Effector memory CD4-positive, alpha-beta T cell (primary cell): ENCODE results near the gene CLASRP.
"Not testable (repeated sequence)": the region's sequence is repeated elsewhere in the genome, so short reads cannot be mapped to it uniquely, and the experiment has no call there.

Source experiments
- DNase-seq, 3 donors: peaks; one replicate each; pipeline ENCODE4 v3.0.0-alpha.2; 2020
- H3K27ac ChIP-seq: 2 replicates; pipeline ENCODE4 v1.7.0; 2013; ENCODE audit warnings: mild to moderate bottlenecking, low read length, moderate library complexity; ENCODE audit not compliant: insufficient read depth, poor library complexity, severe bottlenecking
- H3K27me3 ChIP-seq: replicated peaks from 2 replicates; pipeline ENCODE4 v1.7.0; 2013; ENCODE audit warnings: mild to moderate bottlenecking, low read length; ENCODE audit not compliant: insufficient read depth, control insufficient read depth, poor library complexity, severe bottlenecking
- H3K36me3 ChIP-seq: 2 replicates; pipeline ENCODE4 v1.7.0; 2013; ENCODE audit warnings: mild to moderate bottlenecking, low read length, moderate library complexity; ENCODE audit not compliant: control insufficient read depth, insufficient read depth
- H3K4me1 ChIP-seq: 2 replicates; pipeline ENCODE4 v1.7.0; 2013; ENCODE audit warnings: low read length, mild to moderate bottlenecking; ENCODE audit not compliant: control insufficient read depth, insufficient read depth, poor library complexity, severe bottlenecking
- H3K4me3 ChIP-seq: 2 replicates; pipeline ENCODE4 v1.7.0; 2013; ENCODE audit warnings: low read length, low read depth, mild to moderate bottlenecking; ENCODE audit not compliant: insufficient read depth, poor library complexity, severe bottlenecking
- H3K9me3 ChIP-seq: 2 replicates; pipeline ENCODE4 v1.7.0; 2013; ENCODE audit warnings: mild to moderate bottlenecking, low read length, moderate library complexity; ENCODE audit not compliant: control insufficient read depth

CLASRP gene

GRCh38 chr19:45114116-45114515, 75.3 kb downstream of the CLASRP start:
- H3K27ac ChIP-seq: no peak overlapping the region
- H3K4me3 ChIP-seq: no peak overlapping the region
- H3K4me1 ChIP-seq: peaks cover 16% of the 10 kb centered on the region
- H3K27me3 ChIP-seq: no peaks in the 10 kb centered on the region
- H3K36me3 ChIP-seq: no peaks in the 10 kb centered on the region
- no peak for DNase-seq
- no peaks in the 10 kb centered on the region for H3K9me3 ChIP-seq

- no peaks in the 10 kb centered on the region for H3K27me3 ChIP-seq
- no peak overlapping the region for H3K27ac ChIP-seq
- no peak overlapping the region for H3K4me3 ChIP-seq
- H3K4me1 ChIP-seq: peaks cover 16% of the 10 kb centered on the region
- H3K36me3 ChIP-seq: no peaks in the 10 kb centered on the region
- no peak for DNase-seq
- no peaks in the 10 kb centered on the region for H3K9me3 ChIP-seq
Measured at GRCh38 chr19:45115809-45116615, 77.2 kb downstream of the CLASRP start.

- Histone ChIP-seq H3K9me3 (no peaks in the 10 kb centered on the region), H3K4me3 (peak overlapping the region; percentile 9), H3K27ac (no peak overlapping the region), H3K36me3 (no peaks in the 10 kb centered on the region), H3K4me1 (peaks cover 16% of the 10 kb centered on the region), H3K27me3 (no peaks in the 10 kb centered on the region)
- no peak for DNase-seq
Measured at GRCh38 chr19:45117167-45117594, 78.3 kb downstream of the CLASRP start.

- no peak for DNase-seq
- H3K4me3 ChIP-seq: peak overlapping the region; percentile 9
- no peak overlapping the region for H3K27ac ChIP-seq
- H3K9me3 ChIP-seq: no peaks in the 10 kb centered on the region
- no peaks in the 10 kb centered on the region for H3K27me3 ChIP-seq
- H3K36me3 ChIP-seq: no peaks in the 10 kb centered on the region
- peaks cover 16% of the 10 kb centered on the region for H3K4me1 ChIP-seq
Measured at GRCh38 chr19:45117671-45118070, 78.8 kb downstream of the CLASRP start.

- Histone ChIP-seq H3K36me3 (no peaks in the 10 kb centered on the region), H3K9me3 (no peaks in the 10 kb centered on the region), H3K27me3 (no peaks in the 10 kb centered on the region), H3K27ac (no peak overlapping the region), H3K4me3 (no peak overlapping the region), H3K4me1 (peaks cover 16% of the 10 kb centered on the region)
- no peak for DNase-seq
Measured at GRCh38 chr19:45118106-45118505, 79.3 kb downstream of the CLASRP start.

- not testable (repeated sequence) for DNase-seq, H3K4me3 ChIP-seq, H3K27me3 ChIP-seq, H3K9me3 ChIP-seq, H3K36me3 ChIP-seq, H3K27ac ChIP-seq
- peaks cover 16% of the 10 kb centered on the region for H3K4me1 ChIP-seq
Measured at GRCh38 chr19:45118591-45119355, 79.9 kb downstream of the CLASRP start.

- H3K36me3 ChIP-seq: no peaks in the 10 kb centered on the region
- H3K27ac ChIP-seq: no peak overlapping the region
- H3K27me3 ChIP-seq: no peaks in the 10 kb centered on the region
- no peak overlapping the region for H3K4me3 ChIP-seq
- H3K4me1 ChIP-seq: peaks cover 16% of the 10 kb centered on the region
- no peak for DNase-seq
- H3K9me3 ChIP-seq: no peaks in the 10 kb centered on the region
Measured at GRCh38 chr19:45119582-45119981, 80.7 kb downstream of the CLASRP start.
